Vagina (tissue), 2 donors: Measurements from ENCODE around the gene IL32. TPM values are rescaled to one million over a fixed set of nuclear protein-coding genes. Genes with fewer than 3 reads are reported as not detected.

Experiments used
- DNase-seq, 2 donors: peaks; one replicate each; pipeline ENCODE4 v3.0.0-alpha.2; 2017; ENCODE audit errors: extremely low spot score in 2 of 2
- H3K27ac ChIP-seq: fragments of 200-600 bp; sonication (generic); one replicate; pipeline ENCODE4 v1.5.1; 2019
- H3K27me3 ChIP-seq: fragments of 200-600 bp; sonication (generic); one replicate; pipeline ENCODE4 v1.5.1; 2019
- H3K36me3 ChIP-seq, 2 donors: fragments of 200-600 bp; sonication (generic); one replicate each; pipeline ENCODE4 v1.5.1; 2017 to 2019
- H3K4me1 ChIP-seq: fragments of 200-600 bp; sonication (generic); one replicate; pipeline ENCODE4 v1.5.1; 2019
- H3K4me3 ChIP-seq, 2 donors: fragments of 200-600 bp; sonication (generic); 1 replicate in 1 of 2; 2 replicates in 1 of 2; pipeline ENCODE4 v1.5.1; 2016 to 2019
- H3K9me3 ChIP-seq: fragments of 200-600 bp; sonication (generic); one replicate; pipeline ENCODE4 v1.5.1; 2019
- POLR2A ChIP-seq, 2 donors: fragments of 450-650 bp; IDR thresholded peaks; one replicate each; pipeline ENCODE4 v1.6.1; 2017; ENCODE audit warnings: antibody characterized with exemption in 2 of 2, mild to moderate bottlenecking in 2 of 2, moderate library complexity in 2 of 2
- POLR2AphosphoS5 ChIP-seq, 2 donors: sonication (generic); formaldehyde crosslinking; IDR thresholded peaks; one replicate each; pipeline ENCODE4 v1.9.0; 2017; ENCODE audit warnings: antibody characterized with exemption in 2 of 2, mild to moderate bottlenecking in 2 of 2, low read depth in 1 of 2; ENCODE audit not compliant: insufficient read depth in 1 of 2
- intact Hi-C: fragments of 100-400 bp; cut with DNase I; formaldehyde crosslinking; loops from one replicate; pipeline ENCODE4 v1.15.1; 2023
- total RNA-seq: library from RNA; depleted of rRNA; stranded (reverse); fragments of >200 nt; gene quantifications from one replicate; pipeline ENCODE4 v1.2.3, GENCODE V29; 2016
- TF ChIP-seq, protein P1 (sequence below), 3 experiments: fragments of 450-650 bp in 2 of 3; fragments of 200-600 bp in 1 of 3; sonication (generic) in 1 of 3; IDR thresholded peaks; one replicate each; pipeline ENCODE4 v1.5.1; 2017 to 2019; ENCODE audit warnings: antibody characterized with exemption in 3 of 3, mild to moderate bottlenecking in 2 of 3, moderate library complexity in 2 of 3

Gene IL32
- total RNA-seq, 1 donor from 2014 or later = 13.0 TPM

DNA sequence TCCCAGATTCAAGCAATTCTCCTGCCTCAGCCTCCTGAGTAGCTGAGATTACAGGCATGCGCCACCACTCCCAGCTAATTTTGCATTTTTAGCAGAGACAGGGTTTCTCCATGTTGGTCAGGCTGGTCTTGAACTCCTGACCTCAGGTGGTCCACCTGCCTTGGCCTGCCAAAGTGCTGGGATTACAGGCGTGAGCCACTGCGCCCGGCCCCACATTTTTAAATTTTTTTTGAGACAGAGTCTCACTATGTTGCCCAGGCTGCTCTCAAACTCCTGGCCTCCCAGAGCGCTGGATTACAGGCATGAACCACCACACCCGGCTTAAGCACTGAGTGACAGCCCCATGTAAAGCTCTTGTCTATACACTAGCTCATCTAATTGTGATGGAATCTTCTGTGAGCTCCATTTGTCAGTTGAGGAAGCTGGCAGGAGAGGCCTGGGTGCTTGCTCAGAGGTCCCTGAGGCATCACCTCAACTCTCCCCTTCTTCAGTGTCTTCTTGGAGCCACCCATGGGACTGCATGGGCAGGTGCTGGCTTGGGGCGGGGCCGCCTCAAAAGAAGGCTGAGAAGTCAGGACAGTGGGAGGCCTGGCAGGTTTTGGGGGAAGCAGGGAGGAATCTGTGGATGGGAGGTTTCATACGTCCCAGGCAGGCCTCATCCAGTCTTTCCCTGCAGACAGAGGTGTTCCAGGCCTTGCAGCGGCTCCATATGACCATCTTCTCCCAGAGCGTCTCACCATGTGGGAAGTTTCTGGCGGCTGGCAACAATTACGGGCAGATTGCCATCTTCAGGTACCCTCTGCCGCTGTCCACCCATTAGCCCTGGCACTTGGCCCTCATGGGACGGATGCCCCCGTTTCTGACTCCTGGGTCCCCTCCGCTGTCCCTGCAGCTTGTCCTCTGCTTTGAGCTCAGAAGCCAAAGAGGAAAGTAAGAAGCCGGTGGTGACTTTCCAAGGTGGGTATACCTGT lies 40.1 kb upstream of the IL32 start:
- Histone ChIP-seq H3K4me1 (peaks cover 66% of the 10 kb centered on the region), H3K27ac (no peak overlapping the region), H3K9me3 (no peaks in the 10 kb centered on the region), H3K36me3 (peaks cover 0 to 3% of the 10 kb centered on the region in 2 donors), H3K27me3 (no peaks in the 10 kb centered on the region), H3K4me3 (no peak overlapping the region)
- no peak for DNase-seq
- intact Hi-C loops = no loop called here
- TF ChIP-seq, protein P1, sequence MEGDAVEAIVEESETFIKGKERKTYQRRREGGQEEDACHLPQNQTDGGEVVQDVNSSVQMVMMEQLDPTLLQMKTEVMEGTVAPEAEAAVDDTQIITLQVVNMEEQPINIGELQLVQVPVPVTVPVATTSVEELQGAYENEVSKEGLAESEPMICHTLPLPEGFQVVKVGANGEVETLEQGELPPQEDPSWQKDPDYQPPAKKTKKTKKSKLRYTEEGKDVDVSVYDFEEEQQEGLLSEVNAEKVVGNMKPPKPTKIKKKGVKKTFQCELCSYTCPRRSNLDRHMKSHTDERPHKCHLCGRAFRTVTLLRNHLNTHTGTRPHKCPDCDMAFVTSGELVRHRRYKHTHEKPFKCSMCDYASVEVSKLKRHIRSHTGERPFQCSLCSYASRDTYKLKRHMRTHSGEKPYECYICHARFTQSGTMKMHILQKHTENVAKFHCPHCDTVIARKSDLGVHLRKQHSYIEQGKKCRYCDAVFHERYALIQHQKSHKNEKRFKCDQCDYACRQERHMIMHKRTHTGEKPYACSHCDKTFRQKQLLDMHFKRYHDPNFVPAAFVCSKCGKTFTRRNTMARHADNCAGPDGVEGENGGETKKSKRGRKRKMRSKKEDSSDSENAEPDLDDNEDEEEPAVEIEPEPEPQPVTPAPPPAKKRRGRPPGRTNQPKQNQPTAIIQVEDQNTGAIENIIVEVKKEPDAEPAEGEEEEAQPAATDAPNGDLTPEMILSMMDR (IDR thresholded peaks at IDR 0.05) = no peak
- TF ChIP-seq POLR2AphosphoS5 (IDR thresholded peaks at IDR 0.05; ENCODE audit: insufficient read depth in 1 of 2, low read depth in 1 of 2) (no peak), POLR2A (IDR thresholded peaks at IDR 0.05) (no peak)

DNA sequence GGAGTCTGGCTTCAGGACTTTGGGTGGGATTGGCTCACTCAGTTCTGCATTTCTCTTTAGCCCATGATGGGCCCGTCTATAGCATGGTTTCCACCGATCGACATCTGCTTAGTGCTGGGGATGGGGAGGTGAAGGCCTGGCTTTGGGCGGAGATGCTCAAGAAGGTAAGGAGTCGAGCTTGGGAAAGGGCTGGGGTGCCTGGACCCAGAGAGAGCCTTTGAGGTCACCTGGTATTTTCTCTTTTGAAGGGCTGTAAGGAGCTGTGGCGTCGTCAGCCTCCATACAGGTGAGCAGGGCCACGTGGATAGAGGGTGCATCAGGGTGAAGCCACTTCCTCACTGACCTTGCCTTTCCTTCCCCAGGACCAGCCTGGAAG lies 39.4 kb upstream of the IL32 start:
- H3K9me3 ChIP-seq = no peaks in the 10 kb centered on the region
- H3K27me3 ChIP-seq = peaks cover 6% of the 10 kb centered on the region
- no peak overlapping the region for H3K27ac ChIP-seq
- no peak for DNase-seq
- peaks cover 0 to 3% of the 10 kb centered on the region in 2 donors for H3K36me3 ChIP-seq
- no peak overlapping the region for H3K4me3 ChIP-seq
- no peak for TF ChIP-seq POLR2A (IDR thresholded peaks at IDR 0.05)
- TF ChIP-seq, protein P1 (IDR thresholded peaks at IDR 0.05) = no peak
- no peak for TF ChIP-seq POLR2AphosphoS5 (IDR thresholded peaks at IDR 0.05; ENCODE audit: insufficient read depth in 1 of 2, low read depth in 1 of 2)
- intact Hi-C loops = no loop called here
- peaks cover 60% of the 10 kb centered on the region for H3K4me1 ChIP-seq

DNA sequence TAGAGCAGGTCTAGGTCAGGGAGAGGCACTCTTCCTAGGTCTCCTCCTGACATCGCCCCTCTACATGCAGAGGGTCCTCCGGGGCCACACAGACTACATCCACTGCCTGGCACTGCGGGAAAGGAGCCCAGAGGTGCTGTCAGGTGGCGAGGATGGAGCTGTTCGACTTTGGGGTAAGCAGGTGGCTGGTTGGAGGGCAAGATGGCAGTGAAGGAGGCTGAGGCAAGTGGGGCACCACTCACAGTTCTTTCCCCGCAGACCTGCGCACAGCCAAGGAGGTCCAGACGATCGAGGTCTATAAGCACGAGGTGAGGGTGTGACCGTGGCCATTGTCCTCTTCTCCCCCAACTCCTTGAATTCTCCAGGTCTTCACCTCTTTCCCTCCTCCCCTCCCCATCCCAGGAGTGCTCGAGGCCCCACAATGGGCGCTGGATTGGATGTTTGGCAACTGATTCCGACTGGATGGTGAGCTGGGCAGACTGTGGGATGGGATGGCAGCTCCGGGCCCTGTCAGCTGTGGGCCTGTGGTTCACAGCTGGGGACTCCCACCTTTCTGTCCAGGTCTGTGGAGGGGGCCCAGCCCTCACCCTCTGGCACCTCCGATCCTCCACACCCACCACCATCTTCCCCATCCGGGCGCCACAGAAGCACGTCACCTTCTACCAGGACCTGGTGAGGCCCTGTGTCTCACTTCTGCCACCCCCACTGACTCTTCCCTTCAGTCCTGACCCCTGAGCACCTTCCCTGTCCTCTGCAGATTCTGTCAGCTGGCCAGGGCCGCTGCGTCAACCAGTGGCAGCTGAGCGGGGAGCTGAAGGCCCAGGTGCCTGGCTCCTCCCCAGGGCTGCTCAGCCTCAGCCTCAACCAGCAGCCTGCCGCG lies 38.6 kb upstream of the IL32 start:
- peaks cover 0 to 3% of the 10 kb centered on the region in 2 donors for H3K36me3 ChIP-seq
- H3K4me1 ChIP-seq = peaks cover 51% of the 10 kb centered on the region

DNA sequence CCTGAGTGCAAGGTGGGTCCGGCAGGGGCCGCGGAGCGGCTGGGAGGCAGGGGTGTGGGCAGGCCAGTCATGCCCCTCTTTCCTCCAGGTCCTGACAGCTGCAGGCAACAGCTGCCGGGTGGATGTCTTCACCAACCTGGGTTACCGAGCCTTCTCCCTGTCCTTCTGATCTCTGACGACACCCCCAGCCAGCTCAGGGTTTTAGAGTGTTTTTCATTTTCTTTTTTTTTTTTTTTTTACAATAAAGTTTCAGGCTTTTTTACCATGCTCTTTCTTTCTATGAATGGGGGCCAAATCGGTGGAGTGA lies 38.0 kb upstream of the IL32 start:
- TF ChIP-seq, protein P1 (IDR thresholded peaks at IDR 0.05) = no peak
- TF ChIP-seq POLR2AphosphoS5 (IDR thresholded peaks at IDR 0.05; ENCODE audit: insufficient read depth in 1 of 2, low read depth in 1 of 2) (no peak), POLR2A (IDR thresholded peaks at IDR 0.05) (no peak)

More for the DNA sequence above, 38.6 kb upstream of the IL32 start:
- Histone ChIP-seq H3K9me3 (no peaks in the 10 kb centered on the region), H3K27me3 (peaks cover 6% of the 10 kb centered on the region), H3K4me3 (no peak overlapping the region), H3K27ac (no peak overlapping the region)
- intact Hi-C loops = no loop called here
- TF ChIP-seq POLR2A (IDR thresholded peaks at IDR 0.05) = no peak
- TF ChIP-seq POLR2AphosphoS5 (IDR thresholded peaks at IDR 0.05; ENCODE audit: insufficient read depth in 1 of 2, low read depth in 1 of 2) = no peak
- TF ChIP-seq, protein P1 (IDR thresholded peaks at IDR 0.05) = no peak
- DNase-seq = no peak

More for the DNA sequence above, 38.0 kb upstream of the IL32 start:
- Histone ChIP-seq H3K9me3 (no peaks in the 10 kb centered on the region), H3K27me3 (peaks cover 6% of the 10 kb centered on the region), H3K27ac (no peak overlapping the region), H3K4me3 (no peak overlapping the region), H3K4me1 (peaks cover 45% of the 10 kb centered on the region), H3K36me3 (peaks cover 0 to 3% of the 10 kb centered on the region in 2 donors)
- DNase-seq = no peak
- intact Hi-C loops = no loop called here
